Thoracic aorta (tissue), 2 donors: Measurements from ENCODE around the gene ZMIZ1. TPM values are rescaled to one million over a fixed set of nuclear protein-coding genes. Genes with fewer than 3 reads are reported as not detected.

Experiments used
- ATAC-seq: fragments of 150-250 bp; one replicate; pipeline ENCODE4 v1.8.0; 2017; ENCODE audit warnings: low read depth; ENCODE audit not compliant: insufficient number of reproducible peaks, low FRiP score
- DNase-seq: peaks from one replicate; pipeline ENCODE4 v3.0.0-alpha.2; 2020; ENCODE audit warnings: low spot score
- H3K27ac ChIP-seq, 2 donors: fragments of 200-600 bp; sonication (generic); 1 replicate in 1 of 2; 2 replicates in 1 of 2; pipeline ENCODE4 v1.5.1; 2016; ENCODE audit warnings: mild to moderate bottlenecking in 2 of 2, moderate library complexity in 2 of 2
- H3K27me3 ChIP-seq: fragments of 200-600 bp; sonication (generic); replicated peaks from 2 replicates; pipeline ENCODE4 v1.6.0; 2016; ENCODE audit warnings: mild to moderate bottlenecking; ENCODE audit not compliant: insufficient read depth
- H3K36me3 ChIP-seq: fragments of 200-600 bp; sonication (generic); one replicate; pipeline ENCODE4 v1.5.1; 2016
- H3K4me1 ChIP-seq, 2 donors: fragments of 200-600 bp; sonication (generic); 1 replicate in 1 of 2; 2 replicates in 1 of 2; pipeline versions ENCODE4 v1.5.1 to v1.6.0; 2016; ENCODE audit warnings: low read depth in 2 of 2, mild to moderate bottlenecking in 1 of 2; ENCODE audit not compliant: control insufficient read depth in 1 of 2
- H3K4me3 ChIP-seq: fragments of 200-600 bp; sonication (generic); 2 replicates; pipeline ENCODE4 v1.5.1; 2016; ENCODE audit warnings: mild to moderate bottlenecking
- H3K9me3 ChIP-seq: fragments of 200-600 bp; sonication (generic); 2 replicates; pipeline ENCODE4 v1.5.1; 2016
- CTCF ChIP-seq: fragments of 200-600 bp; sonication (generic); IDR thresholded peaks from one replicate; pipeline ENCODE4 v1.5.1; 2019; ENCODE audit warnings: antibody characterized with exemption
- total RNA-seq, 2 donors: library from RNA; depleted of rRNA; stranded (reverse); fragments of >200 nt; gene quantifications; one replicate each; pipeline versions ENCODE4 v1.1.0 to v1.2.3, GENCODE V29; 2016

The ZMIZ1 gene
- total RNA-seq, 2 donors from 2014 or later, result 57.8 to 81.6 TPM

GRCh38 chr10:79116801-79117723 lies 48.3 kb downstream of the ZMIZ1 start:
- no peaks in the 10 kb centered on the region for H3K27me3 ChIP-seq
- H3K4me1 ChIP-seq, result peaks cover 8 to 33% of the 10 kb centered on the region in 2 donors
- H3K4me3 ChIP-seq, result no peak overlapping the region
- H3K9me3 ChIP-seq, result no peaks in the 10 kb centered on the region
- no peaks in the 10 kb centered on the region for H3K36me3 ChIP-seq
- TF ChIP-seq CTCF, result no peak
- ATAC-seq (no peak), DNase-seq (no peak)
- no peak overlapping the region for H3K27ac ChIP-seq

- Histone ChIP-seq H3K36me3 (no peaks in the 10 kb centered on the region), H3K27ac (no peak overlapping the region), H3K4me1 (peaks cover 0 to 18% of the 10 kb centered on the region in 2 donors), H3K4me3 (no peak overlapping the region), H3K9me3 (no peaks in the 10 kb centered on the region), H3K27me3 (no peaks in the 10 kb centered on the region)
- no peak for TF ChIP-seq CTCF
- no peak for ATAC-seq
- DNase-seq, result no peak
Observed at GRCh38 chr10:79118286-79119202, 49.8 kb downstream of the ZMIZ1 start.

GRCh38 chr10:79119306-79119705 lies 50.5 kb downstream of the ZMIZ1 start:
- DNase-seq (no peak), ATAC-seq (no peak)
- no peak for TF ChIP-seq CTCF
- Histone ChIP-seq H3K27me3 (no peaks in the 10 kb centered on the region), H3K9me3 (no peaks in the 10 kb centered on the region), H3K4me3 (no peak overlapping the region), H3K4me1 (peaks cover 0 to 12% of the 10 kb centered on the region in 2 donors), H3K36me3 (peaks cover 4% of the 10 kb centered on the region), H3K27ac (no peak overlapping the region)

- ATAC-seq (no peak), DNase-seq (no peak)
- Histone ChIP-seq H3K4me3 (no peak overlapping the region), H3K4me1 (peaks cover 4 to 24% of the 10 kb centered on the region in 2 donors), H3K9me3 (no peaks in the 10 kb centered on the region), H3K36me3 (peaks cover 4% of the 10 kb centered on the region), H3K27me3 (no peaks in the 10 kb centered on the region), H3K27ac (no peak overlapping the region)
- TF ChIP-seq CTCF, result no peak
Observed at GRCh38 chr10:79123547-79123963, 54.8 kb downstream of the ZMIZ1 start.

GRCh38 chr10:79124066-79124465 lies 55.3 kb downstream of the ZMIZ1 start:
- no peak for TF ChIP-seq CTCF
- H3K9me3 ChIP-seq, result no peaks in the 10 kb centered on the region
- H3K27ac ChIP-seq, result no peak overlapping the region
- DNase-seq (no peak), ATAC-seq (no peak)
- no peaks in the 10 kb centered on the region for H3K27me3 ChIP-seq
- no peak overlapping the region for H3K4me3 ChIP-seq
- peaks cover 4% of the 10 kb centered on the region for H3K36me3 ChIP-seq
- peaks cover 8 to 29% of the 10 kb centered on the region in 2 donors for H3K4me1 ChIP-seq
